Gastroesophageal sphincter (tissue), 3 donors: ENCODE measurements around the gene ZC3H8.

Experiments
- CTCF ChIP-seq, 4 experiments: fragments of 200-600 bp in 2 of 4; fragments of 450-650 bp in 2 of 4; sonication (generic) in 1 of 4; IDR thresholded peaks; one replicate each; pipeline ENCODE4 v1.5.1; 2017 to 2019; ENCODE audit warnings: antibody characterized with exemption in 4 of 4, mild to moderate bottlenecking in 2 of 4, moderate library complexity in 2 of 4
- POLR2AphosphoS5 ChIP-seq: sonication (generic); formaldehyde crosslinking; IDR thresholded peaks from one replicate; pipeline ENCODE4 v1.6.1; 2017; ENCODE audit warnings: antibody characterized with exemption

GRCh38 chr2:112272669-112273068 lies 17.8 kb upstream of the ZC3H8 start:
- TF ChIP-seq CTCF (IDR thresholded peaks at IDR 0.05): no peak
- TF ChIP-seq POLR2AphosphoS5: no peak
